KOPT-K1 (cell line): ENCODE data around the gene ZKSCAN7.

Experiments
- H3K27ac ChIP-seq: fragments of 200-600 bp; sonication (generic); 2 replicates; pipeline ENCODE4 v1.5.1; 2016; ENCODE audit warnings: antibody characterized with exemption, mild to moderate bottlenecking, low read depth, low read length; ENCODE audit not compliant: poor library complexity, severe bottlenecking
- H3K36me3 ChIP-seq: fragments of 200-600 bp; sonication (generic); 2 replicates; pipeline ENCODE4 v1.5.1; 2017; ENCODE audit warnings: antibody characterized with exemption, mild to moderate bottlenecking, low read length, moderate library complexity; ENCODE audit not compliant: insufficient read depth
- H3K9me3 ChIP-seq: fragments of 200-600 bp; sonication (generic); 2 replicates; pipeline ENCODE4 v1.5.1; 2017; ENCODE audit warnings: antibody characterized with exemption, low read length, mild to moderate bottlenecking; ENCODE audit not compliant: insufficient read depth, poor library complexity, severe bottlenecking

Gene ZKSCAN7

DNA sequence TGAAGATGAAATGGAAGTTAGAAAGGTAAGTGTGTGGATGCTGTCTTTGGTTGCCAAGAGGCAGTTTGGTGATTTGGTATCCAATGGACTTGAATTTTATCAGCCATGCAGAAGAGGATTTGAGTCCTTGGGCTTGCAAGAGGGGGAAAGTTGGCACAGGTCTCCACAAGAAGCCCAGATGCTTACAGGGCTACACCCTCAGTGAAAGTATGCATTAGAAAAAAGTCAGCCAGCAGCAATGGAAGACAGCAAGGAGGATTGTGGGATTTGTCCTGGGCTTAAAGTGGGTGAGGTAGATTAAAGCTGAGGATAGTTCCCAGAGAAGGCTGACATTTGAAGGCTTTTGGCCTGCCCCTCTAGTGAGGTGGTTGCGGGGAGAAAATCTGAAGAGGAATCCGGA, 46.8 kb downstream of the ZKSCAN7 start:
- H3K36me3 ChIP-seq: no peaks in the 10 kb centered on the region
- H3K27ac ChIP-seq: no peak overlapping the region
- H3K9me3 ChIP-seq: no peaks in the 10 kb centered on the region

GRCh38 chr3:44612678-44613077, 57.7 kb downstream of the ZKSCAN7 start:
- Histone ChIP-seq H3K27ac (no peak overlapping the region), H3K36me3 (no peaks in the 10 kb centered on the region), H3K9me3 (no peaks in the 10 kb centered on the region)
